DOHH2 (cell line): ENCODE results near the gene SLC25A43.
"Not testable (repeated sequence)": the region's sequence is repeated elsewhere in the genome, so short reads cannot be mapped to it uniquely, and the experiment has no call there.

ENCODE experiments used
- H3F3A ChIP-seq: fragments of 200-600 bp; sonication (generic), shearing (Covaris generic); 2 replicates; pipeline ENCODE4 v1.6.0; 2016; ENCODE audit warnings: antibody characterized with exemption, mild to moderate bottlenecking; ENCODE audit not compliant: control insufficient read depth, insufficient read depth
- H3K27ac ChIP-seq: fragments of 200-600 bp; sonication (generic); 2 replicates; pipeline ENCODE4 v1.5.1; 2014; ENCODE audit warnings: low read depth, mild to moderate bottlenecking, low read length, moderate library complexity
- H3K27me3 ChIP-seq: fragments of 200-600 bp; sonication (generic); 2 replicates; pipeline ENCODE4 v1.6.1; 2014; ENCODE audit warnings: mild to moderate bottlenecking, low read length, mixed read lengths; ENCODE audit not compliant: control insufficient read depth
- H3K36me3 ChIP-seq: fragments of 200-600 bp; sonication (generic); 2 replicates; pipeline ENCODE4 v1.6.1; 2014; ENCODE audit warnings: mild to moderate bottlenecking, low read length, moderate library complexity, mixed read lengths; ENCODE audit not compliant: control insufficient read depth
- H3K4me1 ChIP-seq: fragments of 200-600 bp; sonication (generic); 2 replicates; pipeline ENCODE4 v1.6.1; 2014; ENCODE audit warnings: mild to moderate bottlenecking, low read length, mixed read lengths; ENCODE audit not compliant: control insufficient read depth
- H3K4me2 ChIP-seq: fragments of 200-600 bp; sonication (generic); 2 replicates; pipeline ENCODE4 v1.6.0; 2014; ENCODE audit warnings: mild to moderate bottlenecking, low read length, moderate library complexity
- H3K4me3 ChIP-seq: fragments of 200-600 bp; sonication (generic); 2 replicates; pipeline ENCODE4 v1.5.1; 2014; ENCODE audit warnings: mild to moderate bottlenecking, low read length, mixed read lengths
- H3K79me2 ChIP-seq: fragments of 200-600 bp; sonication (generic); 2 replicates; pipeline ENCODE4 v1.6.1; 2014; ENCODE audit warnings: mild to moderate bottlenecking, low read length, mixed read lengths; ENCODE audit not compliant: control insufficient read depth
- H3K9me2 ChIP-seq: fragments of 200-600 bp; sonication (generic); replicated peaks from 2 replicates; pipeline ENCODE4 v1.6.1; 2014; ENCODE audit warnings: mild to moderate bottlenecking, low read length, mixed read lengths; ENCODE audit not compliant: control insufficient read depth
- H3K9me3 ChIP-seq: fragments of 200-600 bp; sonication (generic); 2 replicates; pipeline ENCODE4 v1.6.1; 2014; ENCODE audit warnings: antibody characterized with exemption, low read length, mixed read lengths; ENCODE audit not compliant: control insufficient read depth, insufficient read depth
- H4K20me1 ChIP-seq: fragments of 200-600 bp; sonication (generic); 2 replicates; pipeline ENCODE4 v1.6.0; 2014; ENCODE audit warnings: low read depth, mild to moderate bottlenecking, antibody characterized with exemption, low read length, moderate library complexity; ENCODE audit not compliant: control insufficient read depth, insufficient read depth
- EZH2phosphoT487 ChIP-seq: fragments of 200-600 bp; sonication (generic); IDR thresholded peaks from 2 replicates; pipeline ENCODE4 v1.6.1; 2017; ENCODE audit warnings: borderline replicate concordance, mild to moderate bottlenecking, antibody characterized with exemption, low read length, moderate library complexity, mixed read lengths
- TF ChIP-seq, protein P1 (sequence below): fragments of 200-600 bp; sonication (generic); IDR thresholded peaks from one replicate; pipeline ENCODE4 v1.5.1; 2014; ENCODE audit warnings: antibody characterized with exemption, mild to moderate bottlenecking, low read depth, low read length; ENCODE audit not compliant: poor library complexity, severe bottlenecking

The SLC25A43 gene

DNA sequence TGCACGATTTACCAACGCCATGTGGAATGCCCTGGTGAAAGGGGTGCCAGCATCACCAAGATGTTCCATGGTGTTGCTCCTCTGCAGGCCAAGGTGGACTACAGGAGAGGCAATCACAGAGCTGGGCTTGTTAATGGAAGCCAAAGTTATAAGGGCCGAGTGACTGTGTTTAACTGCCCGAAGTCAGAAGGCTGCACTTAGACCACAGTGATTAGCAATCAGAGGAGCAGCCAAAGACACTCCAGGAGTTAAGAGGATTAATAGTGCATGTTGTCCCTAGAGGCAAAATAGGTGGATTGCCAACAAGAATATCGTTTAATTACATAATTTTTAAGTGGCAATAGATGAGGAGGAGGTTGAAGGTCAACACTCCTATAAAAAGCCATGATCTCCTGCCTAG lies 22.8 kb upstream of the SLC25A43 start:
- no peaks in the 10 kb centered on the region for H4K20me1 ChIP-seq
- no peaks in the 10 kb centered on the region for H3K4me1 ChIP-seq
- no peak overlapping the region for H3K4me3 ChIP-seq
- no peak overlapping the region for H3K4me2 ChIP-seq
- no peaks in the 10 kb centered on the region for H3F3A ChIP-seq
- H3K9me2 ChIP-seq = no peaks in the 10 kb centered on the region
- TF ChIP-seq, protein P1, sequence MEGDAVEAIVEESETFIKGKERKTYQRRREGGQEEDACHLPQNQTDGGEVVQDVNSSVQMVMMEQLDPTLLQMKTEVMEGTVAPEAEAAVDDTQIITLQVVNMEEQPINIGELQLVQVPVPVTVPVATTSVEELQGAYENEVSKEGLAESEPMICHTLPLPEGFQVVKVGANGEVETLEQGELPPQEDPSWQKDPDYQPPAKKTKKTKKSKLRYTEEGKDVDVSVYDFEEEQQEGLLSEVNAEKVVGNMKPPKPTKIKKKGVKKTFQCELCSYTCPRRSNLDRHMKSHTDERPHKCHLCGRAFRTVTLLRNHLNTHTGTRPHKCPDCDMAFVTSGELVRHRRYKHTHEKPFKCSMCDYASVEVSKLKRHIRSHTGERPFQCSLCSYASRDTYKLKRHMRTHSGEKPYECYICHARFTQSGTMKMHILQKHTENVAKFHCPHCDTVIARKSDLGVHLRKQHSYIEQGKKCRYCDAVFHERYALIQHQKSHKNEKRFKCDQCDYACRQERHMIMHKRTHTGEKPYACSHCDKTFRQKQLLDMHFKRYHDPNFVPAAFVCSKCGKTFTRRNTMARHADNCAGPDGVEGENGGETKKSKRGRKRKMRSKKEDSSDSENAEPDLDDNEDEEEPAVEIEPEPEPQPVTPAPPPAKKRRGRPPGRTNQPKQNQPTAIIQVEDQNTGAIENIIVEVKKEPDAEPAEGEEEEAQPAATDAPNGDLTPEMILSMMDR = no peak
- TF ChIP-seq EZH2phosphoT487 = no peak
- H3K27ac ChIP-seq = no peak overlapping the region
- no peaks in the 10 kb centered on the region for H3K9me3 ChIP-seq
- H3K79me2 ChIP-seq = no peaks in the 10 kb centered on the region
- no peaks in the 10 kb centered on the region for H3K36me3 ChIP-seq
- H3K27me3 ChIP-seq = no peaks in the 10 kb centered on the region

DNA sequence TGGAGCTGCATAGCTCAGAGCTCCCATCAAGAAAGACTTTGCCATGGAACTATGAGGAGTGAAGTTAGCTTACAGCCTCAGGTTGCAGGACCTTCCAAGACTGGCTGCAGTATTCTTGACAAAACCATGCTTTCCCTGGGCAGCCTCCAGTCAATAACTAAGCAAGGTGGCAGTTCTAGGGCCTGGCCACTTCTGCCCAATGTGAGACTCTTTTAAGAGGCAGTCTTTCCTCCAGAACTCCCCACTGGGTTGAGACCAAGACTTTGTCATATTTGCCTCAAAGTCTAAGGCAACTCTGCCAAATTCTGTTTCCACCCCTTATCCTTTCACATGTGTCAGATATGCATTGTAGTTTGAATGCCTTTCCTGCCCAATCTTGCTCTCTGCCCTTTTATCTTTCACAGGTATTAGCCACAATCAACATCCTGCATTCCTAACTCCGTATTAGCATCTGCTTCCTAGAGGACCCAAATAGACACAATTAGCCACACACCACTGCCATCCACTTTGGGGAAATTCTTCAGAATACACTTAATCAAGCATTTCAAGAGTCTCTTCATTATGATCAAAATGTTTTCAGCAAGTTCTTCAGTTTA lies 17.7 kb upstream of the SLC25A43 start:
- H3K4me1 ChIP-seq = no peaks in the 10 kb centered on the region
- no peak overlapping the region for H3K4me2 ChIP-seq
- H3K9me3 ChIP-seq = no peaks in the 10 kb centered on the region
- no peak overlapping the region for H3K4me3 ChIP-seq
- no peaks in the 10 kb centered on the region for H4K20me1 ChIP-seq
- H3K79me2 ChIP-seq = no peaks in the 10 kb centered on the region
- H3K27me3 ChIP-seq = no peaks in the 10 kb centered on the region
- H3K27ac ChIP-seq = no peak overlapping the region
- H3K9me2 ChIP-seq = no peaks in the 10 kb centered on the region
- TF ChIP-seq EZH2phosphoT487 = no peak
- TF ChIP-seq, protein P1 = no peak
- no peaks in the 10 kb centered on the region for H3F3A ChIP-seq
- no peaks in the 10 kb centered on the region for H3K36me3 ChIP-seq

DNA sequence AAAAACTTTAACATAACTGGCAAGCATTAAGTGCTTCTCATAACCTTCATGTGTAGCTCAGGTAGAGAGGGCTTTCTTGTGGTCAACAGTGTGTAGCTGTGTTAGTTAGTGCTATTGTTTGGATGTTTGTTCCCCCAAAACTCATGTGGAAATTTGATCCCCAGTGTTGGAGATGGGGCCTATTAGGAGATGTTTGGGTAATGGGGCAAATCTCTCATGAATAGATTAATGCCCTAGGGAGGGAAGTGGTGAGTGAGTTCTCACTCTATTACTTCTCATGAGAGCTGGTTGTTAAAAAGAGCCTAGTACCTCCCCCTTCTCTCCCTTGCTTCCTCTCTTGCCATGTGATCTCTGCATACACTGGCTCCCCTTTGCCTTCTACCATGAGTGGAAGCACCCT lies 16.5 kb upstream of the SLC25A43 start:
- H3K4me1 ChIP-seq = no peaks in the 10 kb centered on the region
- H3K27me3 ChIP-seq = no peaks in the 10 kb centered on the region
- H3K9me3 ChIP-seq = no peaks in the 10 kb centered on the region
- no peak overlapping the region for H3K4me3 ChIP-seq
- no peak for TF ChIP-seq EZH2phosphoT487
- TF ChIP-seq, protein P1 = no peak
- no peaks in the 10 kb centered on the region for H4K20me1 ChIP-seq
- H3K79me2 ChIP-seq = no peaks in the 10 kb centered on the region
- no peak overlapping the region for H3K4me2 ChIP-seq
- no peaks in the 10 kb centered on the region for H3K36me3 ChIP-seq
- no peak overlapping the region for H3K27ac ChIP-seq
- no peaks in the 10 kb centered on the region for H3K9me2 ChIP-seq
- no peaks in the 10 kb centered on the region for H3F3A ChIP-seq

DNA sequence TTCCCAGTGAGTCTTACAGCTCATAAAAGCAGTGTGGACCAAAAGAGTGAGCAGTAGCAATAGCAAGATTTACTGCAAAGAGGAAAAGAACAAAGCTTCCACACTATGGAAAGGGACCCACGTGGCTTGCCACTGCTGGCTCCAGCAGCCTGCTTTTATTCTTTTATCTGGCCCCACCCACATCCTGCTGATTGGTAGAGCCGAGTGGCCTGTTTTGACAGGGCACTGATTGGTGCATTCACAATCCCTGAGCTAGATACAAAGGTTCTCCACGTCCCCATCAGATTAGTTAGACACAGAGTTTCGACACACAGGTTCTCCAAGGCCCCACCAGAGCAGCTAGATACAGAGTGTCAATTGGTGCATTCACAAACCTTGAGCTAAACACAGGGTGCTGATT lies 12.5 kb upstream of the SLC25A43 start:
- H4K20me1 ChIP-seq, H3K4me3 ChIP-seq, H3K9me2 ChIP-seq, H3K79me2 ChIP-seq, H3K27me3 ChIP-seq, H3F3A ChIP-seq, H3K36me3 ChIP-seq, H3K4me1 ChIP-seq, H3K9me3 ChIP-seq, H3K27ac ChIP-seq, H3K4me2 ChIP-seq: not testable (repeated sequence)

DNA sequence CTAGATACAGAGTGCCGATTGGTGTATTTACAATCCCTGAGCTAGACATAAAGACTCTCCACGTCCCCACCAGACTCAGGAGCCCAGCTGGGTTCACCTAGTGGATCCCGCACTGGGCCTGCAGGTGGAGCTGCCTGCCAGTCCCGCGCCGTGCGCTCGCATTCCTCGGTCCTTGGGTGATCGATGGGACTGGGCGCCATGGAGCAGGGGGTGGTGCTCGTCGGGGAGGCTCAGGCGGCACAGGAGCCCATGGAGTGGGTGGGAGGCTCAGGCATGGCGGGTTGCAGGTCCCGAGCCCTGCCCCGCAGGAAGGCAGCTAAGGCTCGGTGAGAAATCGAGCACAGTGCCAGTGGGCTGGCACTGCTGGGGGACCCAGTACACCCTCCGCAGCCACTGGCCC lies 11.7 kb upstream of the SLC25A43 start:
- not testable (repeated sequence) for H3K4me1 ChIP-seq, H3K9me2 ChIP-seq, H3K4me2 ChIP-seq, H3K27ac ChIP-seq, H3K4me3 ChIP-seq, H3F3A ChIP-seq, H3K27me3 ChIP-seq, H4K20me1 ChIP-seq, H3K36me3 ChIP-seq, H3K79me2 ChIP-seq, H3K9me3 ChIP-seq
